ENCODE results near the gene ANO1.

ANO1 gene

DNA sequence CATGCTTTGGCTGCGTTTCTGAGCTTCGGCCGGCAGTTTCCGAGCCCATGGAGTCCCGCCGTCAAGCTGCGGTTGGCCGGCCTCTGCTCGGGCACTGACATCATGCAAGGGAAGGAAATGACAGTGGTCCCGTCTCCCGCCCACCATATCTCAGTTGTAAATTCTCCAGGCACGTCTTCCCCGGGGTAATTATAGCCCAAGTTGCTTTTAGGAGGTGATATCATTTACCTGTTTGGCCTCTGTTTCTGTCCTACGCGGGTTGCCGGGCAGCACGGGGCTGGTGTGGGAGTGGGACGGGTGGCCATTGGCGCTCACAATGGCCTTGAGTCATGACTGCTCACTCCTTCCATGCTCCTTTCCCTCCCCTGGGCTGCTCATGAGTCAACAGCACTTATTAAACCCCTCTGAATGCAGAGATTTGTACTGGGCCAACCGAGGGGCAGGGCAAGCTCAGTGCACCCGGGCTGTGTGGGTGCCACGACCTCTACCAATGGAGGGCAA, 4.2 kb upstream of the ANO1 start:
- no peak for DNase-seq (ENCODE audit: low read depth)

DNA sequence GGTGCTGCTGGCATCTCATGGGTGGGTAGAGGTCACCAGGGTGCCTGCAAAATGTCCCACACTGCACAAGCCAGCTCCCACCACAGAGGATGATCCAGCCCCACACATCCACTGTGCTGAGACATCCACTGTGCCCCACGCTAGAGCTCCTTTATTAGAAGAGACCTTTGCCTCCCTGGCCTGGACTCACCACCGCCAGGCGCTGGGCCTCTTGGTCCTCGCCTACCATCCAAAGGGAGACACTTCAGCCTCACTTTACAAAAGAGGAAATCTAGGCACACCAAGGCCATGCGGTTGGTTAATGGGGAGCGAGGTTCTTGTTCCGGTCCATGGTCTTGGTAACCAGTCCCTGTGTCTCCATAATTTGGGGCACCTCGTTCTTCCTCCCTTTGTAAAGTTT, 3.4 kb upstream of the ANO1 start:
- DNase-seq (ENCODE audit: low read depth) = no peak

- no peak for DNase-seq (ENCODE audit: low read depth)
Measured at GRCh38 chr11:70075836-70076235, 2.3 kb upstream of the ANO1 start.

- DNase-seq (ENCODE audit: low read depth) = no peak
Measured at GRCh38 chr11:70076461-70076931, 1.6 kb upstream of the ANO1 start.

DNA sequence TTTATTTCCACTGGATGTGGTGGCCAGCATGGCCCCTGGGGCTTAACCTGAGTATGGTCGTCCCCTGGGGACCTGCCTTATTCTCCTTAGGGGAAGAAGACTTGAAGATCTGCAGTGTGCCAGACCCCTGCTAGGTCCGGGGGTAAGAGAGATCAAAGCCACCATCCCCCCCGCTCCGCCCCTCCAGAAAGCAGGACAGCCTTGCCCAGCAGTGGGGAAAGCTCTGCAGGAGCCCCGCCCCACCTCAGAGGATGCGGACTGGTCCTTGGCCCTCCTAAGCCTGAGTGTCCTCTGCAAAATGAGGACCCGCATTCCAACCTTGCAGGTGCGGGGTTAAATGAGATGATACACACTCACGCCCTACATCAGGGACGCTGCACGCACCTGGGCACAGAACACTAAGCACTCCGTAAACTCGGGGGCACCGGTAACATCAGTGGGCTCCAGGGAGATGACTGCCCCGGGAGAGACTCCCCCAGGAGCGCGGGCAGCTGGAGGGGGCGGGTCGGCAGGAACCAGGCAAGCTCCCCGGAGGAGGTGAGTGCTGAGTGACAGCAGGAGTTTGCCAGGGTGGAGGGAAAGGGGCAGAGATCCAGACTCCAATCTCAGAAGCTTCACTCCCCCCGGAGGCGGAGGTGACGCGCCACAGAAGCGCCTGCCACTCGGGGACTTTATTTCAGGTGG, 564 bp upstream of the ANO1 start:
- no peak for DNase-seq (ENCODE audit: low read depth)

- DNase-seq (ENCODE audit: low read depth) = no peak
Measured at GRCh38 chr11:70078781-70079616, 882 bp downstream of the ANO1 start.

GRCh38 chr11:70079691-70080090, 1.6 kb downstream of the ANO1 start:
- no peak for DNase-seq (ENCODE audit: low read depth)

DNA sequence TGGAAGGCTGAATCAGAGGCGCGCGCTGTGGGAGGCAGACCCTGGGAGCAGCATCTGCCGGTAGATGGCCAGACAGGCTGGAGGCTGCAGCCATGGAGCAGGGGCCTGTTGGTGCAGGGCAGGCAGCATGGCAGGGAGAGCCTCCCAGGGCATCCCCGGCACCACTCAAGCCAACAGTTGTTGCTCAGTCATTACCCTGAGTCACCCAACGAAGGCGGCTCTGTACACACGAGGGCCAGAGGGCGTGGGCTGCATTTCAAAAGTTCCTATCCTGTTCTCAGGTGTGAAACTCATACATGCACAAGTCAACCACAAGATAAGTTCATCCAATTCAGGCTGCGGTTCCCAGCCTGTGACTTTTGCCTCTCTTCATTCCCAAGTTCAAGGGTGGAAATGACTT, 2.6 kb downstream of the ANO1 start:
- DNase-seq (ENCODE audit: low read depth) = no peak

- DNase-seq (ENCODE audit: low read depth) = no peak
Measured at GRCh38 chr11:70082829-70083228, 4.7 kb downstream of the ANO1 start.

GRCh38 chr11:70084046-70084984, 6.2 kb downstream of the ANO1 start:
- no peak for DNase-seq (ENCODE audit: low read depth)

GRCh38 chr11:70085815-70086769, 8.0 kb downstream of the ANO1 start:
- no peak for DNase-seq (ENCODE audit: low read depth)

- DNase-seq (ENCODE audit: low read depth) = no peak
Measured at GRCh38 chr11:70087446-70088167, 9.5 kb downstream of the ANO1 start.

DNA sequence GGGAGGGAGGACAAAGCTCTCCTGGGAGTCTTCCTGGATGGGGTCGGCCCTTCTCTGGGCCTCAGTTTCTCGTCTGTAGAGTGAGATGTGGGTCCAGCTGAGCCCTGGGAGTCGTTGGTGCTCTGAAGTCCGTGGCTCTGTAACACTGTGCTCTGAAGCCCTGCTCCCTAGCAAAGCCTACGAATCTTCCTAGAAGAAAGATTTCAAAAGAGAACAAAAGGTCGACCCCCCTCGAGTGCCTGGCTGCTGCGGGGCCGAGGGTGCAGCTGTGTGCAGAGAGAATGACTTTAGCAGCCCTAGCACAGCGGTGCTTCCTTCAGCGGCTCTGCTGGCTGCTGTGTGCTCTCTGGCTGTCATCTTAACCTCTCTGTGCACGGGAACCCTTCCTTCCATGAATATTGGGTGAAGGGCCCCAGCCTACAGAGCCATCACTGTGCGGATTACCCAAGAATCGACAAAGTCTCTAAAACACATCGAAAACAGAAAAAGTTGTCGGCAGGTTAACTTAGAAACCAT, 10.7 kb downstream of the ANO1 start:
- no peak for DNase-seq (ENCODE audit: low read depth)

DNA sequence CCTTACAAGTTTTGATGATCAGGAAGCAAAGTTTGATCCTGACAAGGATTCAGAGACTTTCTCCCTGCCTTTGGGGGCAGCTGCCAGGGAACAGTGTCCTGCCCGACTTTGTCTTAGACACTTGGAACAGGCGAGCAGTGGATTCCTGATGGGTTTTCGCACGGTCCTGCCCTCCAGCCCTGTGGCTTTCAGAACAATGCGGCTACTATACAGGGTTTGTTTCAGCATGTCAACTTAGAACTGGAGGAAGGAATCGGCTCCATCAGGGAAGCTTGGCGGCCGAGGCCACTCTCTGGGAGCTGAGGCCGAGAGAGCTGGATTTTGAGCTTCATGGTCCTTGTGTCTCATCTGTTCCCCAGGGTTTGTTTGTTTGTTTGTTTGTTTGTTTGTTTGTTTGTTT, 11.5 kb downstream of the ANO1 start:
- DNase-seq (ENCODE audit: low read depth) = no peak

- DNase-seq (ENCODE audit: low read depth) = no peak
Measured at GRCh38 chr11:70090961-70091381, 12.9 kb downstream of the ANO1 start.

- DNase-seq (ENCODE audit: low read depth) = no peak
Measured at GRCh38 chr11:70091638-70092037, 13.5 kb downstream of the ANO1 start.

DNA sequence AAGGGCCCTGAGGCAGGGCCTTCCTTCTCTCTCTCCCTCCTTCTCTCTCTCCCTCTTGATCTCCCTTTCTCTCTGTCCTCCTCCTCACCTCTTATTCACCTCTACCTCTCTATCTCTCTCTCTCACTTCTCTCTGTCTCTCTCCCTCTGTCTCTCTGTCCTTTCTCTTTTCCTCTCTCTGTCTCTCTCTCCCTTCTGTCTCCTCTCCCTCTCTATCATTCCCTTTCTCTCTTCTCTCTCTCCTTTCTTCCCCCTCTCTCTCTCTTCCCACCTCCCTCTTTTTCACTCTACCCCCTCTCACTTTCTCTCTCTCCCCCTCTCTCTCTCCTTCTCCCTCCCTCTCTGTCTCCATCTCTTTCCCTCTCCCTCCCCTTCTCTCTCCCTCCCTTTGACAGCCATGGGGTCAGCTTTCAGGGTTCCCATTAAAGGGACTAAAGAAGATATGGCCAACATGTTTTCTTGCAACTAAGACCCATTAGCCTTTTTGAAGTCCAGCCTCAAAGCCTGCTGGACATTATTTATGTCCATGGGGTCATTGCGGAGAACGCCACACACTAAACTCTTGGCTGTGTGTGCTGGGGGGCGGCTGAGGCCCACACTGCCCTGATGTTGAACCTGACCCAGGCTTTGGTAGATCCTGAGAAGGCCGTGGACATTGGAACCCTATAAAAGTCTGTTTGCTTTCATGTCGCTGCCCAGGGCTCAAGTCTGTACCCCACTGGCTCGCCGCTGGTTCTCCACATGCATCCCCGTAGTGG, 15.0 kb downstream of the ANO1 start:
- no peak for DNase-seq (ENCODE audit: low read depth)

- DNase-seq (ENCODE audit: low read depth) = no peak
Measured at GRCh38 chr11:70095541-70096252, 17.6 kb downstream of the ANO1 start.

Data from stimulated activated CD8-positive, alpha-beta memory T cell treated with anti-CD3 and anti-CD28 coated beads, Interleukin-12 subunit alpha, Interleukin-12 subunit beta, amount 100 ng/mL, for 4 hours (primary cell).